ENCODE results near the gene CKB. TPM values are rescaled to one million over a fixed set of nuclear protein-coding genes. Genes with fewer than 3 reads are reported as not detected.

Gene CKB
- total RNA-seq, 1 donor from 2014 or later, result 64.7 TPM

GRCh38 chr14:103537175-103537990 lies 14.8 kb upstream of the CKB start:
- Histone ChIP-seq H3K4me1 (ENCODE audit: control insufficient read depth in 3 of 3, insufficient read depth in 3 of 3, low read length in 3 of 3) (peaks cover 36 to 46% (median 42%) of the 10 kb centered on the region in 3 donors), H3K9ac (ENCODE audit: low read depth in 1 of 3, low read length in 3 of 3) (peak overlapping the region in 1 of 3 donors; percentile 33), H3K36me3 (ENCODE audit: control insufficient read depth in 3 of 3, insufficient read depth in 3 of 3, low read length in 3 of 3) (peaks cover 4 to 11% (median 8%) of the 10 kb centered on the region in 3 donors), H3K27me3 (ENCODE audit: control insufficient read depth in 3 of 3, insufficient read depth in 3 of 3, low read length in 3 of 3) (no peaks in the 10 kb centered on the region), H3K4me3 (ENCODE audit: low read length in 3 of 3) (no peak overlapping the region), H3K9me3 (ENCODE audit: control insufficient read depth in 3 of 3, low read length in 3 of 3) (no peaks in the 10 kb centered on the region), H3K27ac (ENCODE audit: low read depth, low read length) (peak overlapping the region; percentile 84)

GRCh38 chr14:103536693-103537092 lies 14.1 kb upstream of the CKB start:
- Histone ChIP-seq H3K4me1 (ENCODE audit: control insufficient read depth in 3 of 3, insufficient read depth in 3 of 3, low read length in 3 of 3) (peaks cover 29 to 39% (median 35%) of the 10 kb centered on the region in 3 donors), H3K36me3 (ENCODE audit: control insufficient read depth in 3 of 3, insufficient read depth in 3 of 3, low read length in 3 of 3) (peaks cover 4 to 16% (median 11%) of the 10 kb centered on the region in 3 donors), H3K9ac (ENCODE audit: low read depth in 1 of 3, low read length in 3 of 3) (no peak overlapping the region), H3K9me3 (ENCODE audit: control insufficient read depth in 3 of 3, low read length in 3 of 3) (no peaks in the 10 kb centered on the region), H3K27ac (ENCODE audit: low read depth, low read length) (no peak overlapping the region), H3K27me3 (ENCODE audit: control insufficient read depth in 3 of 3, insufficient read depth in 3 of 3, low read length in 3 of 3) (no peaks in the 10 kb centered on the region), H3K4me3 (ENCODE audit: low read length in 3 of 3) (no peak overlapping the region)

GRCh38 chr14:103535891-103536565 lies 13.4 kb upstream of the CKB start:
- H3K9me3 ChIP-seq (ENCODE audit: control insufficient read depth in 3 of 3, low read length in 3 of 3), result no peaks in the 10 kb centered on the region
- peak overlapping the region in 1 of 3 donors; percentile 8 for H3K9ac ChIP-seq (ENCODE audit: low read depth in 1 of 3, low read length in 3 of 3)
- H3K4me1 ChIP-seq (ENCODE audit: control insufficient read depth in 3 of 3, insufficient read depth in 3 of 3, low read length in 3 of 3), result peaks cover 24 to 38% (median 34%) of the 10 kb centered on the region in 3 donors
- H3K27ac ChIP-seq (ENCODE audit: low read depth, low read length), result no peak overlapping the region
- H3K4me3 ChIP-seq (ENCODE audit: low read length in 3 of 3), result no peak overlapping the region
- H3K27me3 ChIP-seq (ENCODE audit: control insufficient read depth in 3 of 3, insufficient read depth in 3 of 3, low read length in 3 of 3), result no peaks in the 10 kb centered on the region
- H3K36me3 ChIP-seq (ENCODE audit: control insufficient read depth in 3 of 3, insufficient read depth in 3 of 3, low read length in 3 of 3), result peaks cover 5 to 17% (median 12%) of the 10 kb centered on the region in 3 donors

- Histone ChIP-seq H3K4me1 (ENCODE audit: control insufficient read depth in 3 of 3, insufficient read depth in 3 of 3, low read length in 3 of 3) (peaks cover 23 to 38% (median 31%) of the 10 kb centered on the region in 3 donors), H3K36me3 (ENCODE audit: control insufficient read depth in 3 of 3, insufficient read depth in 3 of 3, low read length in 3 of 3) (peaks cover 5 to 24% (median 18%) of the 10 kb centered on the region in 3 donors), H3K9me3 (ENCODE audit: control insufficient read depth in 3 of 3, low read length in 3 of 3) (no peaks in the 10 kb centered on the region), H3K27ac (ENCODE audit: low read depth, low read length) (no peak overlapping the region), H3K9ac (ENCODE audit: low read depth in 1 of 3, low read length in 3 of 3) (peak overlapping the region in 1 of 3 donors; percentile 8), H3K27me3 (ENCODE audit: control insufficient read depth in 3 of 3, insufficient read depth in 3 of 3, low read length in 3 of 3) (no peaks in the 10 kb centered on the region), H3K4me3 (ENCODE audit: low read length in 3 of 3) (no peak overlapping the region)
Measured at GRCh38 chr14:103535081-103535890, 12.7 kb upstream of the CKB start.

- H3K4me1 ChIP-seq (ENCODE audit: control insufficient read depth in 3 of 3, insufficient read depth in 3 of 3, low read length in 3 of 3), result peaks cover 27 to 40% (median 36%) of the 10 kb centered on the region in 3 donors
- H3K27ac ChIP-seq (ENCODE audit: low read depth, low read length), result no peak overlapping the region
- H3K27me3 ChIP-seq (ENCODE audit: control insufficient read depth in 3 of 3, insufficient read depth in 3 of 3, low read length in 3 of 3), result no peaks in the 10 kb centered on the region
- peaks cover 5 to 27% (median 18%) of the 10 kb centered on the region in 3 donors for H3K36me3 ChIP-seq (ENCODE audit: control insufficient read depth in 3 of 3, insufficient read depth in 3 of 3, low read length in 3 of 3)
- H3K4me3 ChIP-seq (ENCODE audit: low read length in 3 of 3), result no peak overlapping the region
- H3K9ac ChIP-seq (ENCODE audit: low read depth in 1 of 3, low read length in 3 of 3), result no peak overlapping the region
- no peaks in the 10 kb centered on the region for H3K9me3 ChIP-seq (ENCODE audit: control insufficient read depth in 3 of 3, low read length in 3 of 3)
Measured at GRCh38 chr14:103534576-103535061, 12.0 kb upstream of the CKB start.

GRCh38 chr14:103533999-103534575 lies 11.5 kb upstream of the CKB start:
- Histone ChIP-seq H3K4me1 (ENCODE audit: control insufficient read depth in 3 of 3, insufficient read depth in 3 of 3, low read length in 3 of 3) (peaks cover 28 to 40% (median 33%) of the 10 kb centered on the region in 3 donors), H3K27ac (ENCODE audit: low read depth, low read length) (no peak overlapping the region)

GRCh38 chr14:103533137-103533998 lies 10.7 kb upstream of the CKB start:
- no peak overlapping the region for H3K9ac ChIP-seq (ENCODE audit: low read depth in 1 of 3, low read length in 3 of 3)
- no peak overlapping the region for H3K27ac ChIP-seq (ENCODE audit: low read depth, low read length)
- H3K36me3 ChIP-seq (ENCODE audit: control insufficient read depth in 3 of 3, insufficient read depth in 3 of 3, low read length in 3 of 3), result peaks cover 5 to 27% (median 18%) of the 10 kb centered on the region in 3 donors
- no peaks in the 10 kb centered on the region for H3K27me3 ChIP-seq (ENCODE audit: control insufficient read depth in 3 of 3, insufficient read depth in 3 of 3, low read length in 3 of 3)
- no peaks in the 10 kb centered on the region for H3K9me3 ChIP-seq (ENCODE audit: control insufficient read depth in 3 of 3, low read length in 3 of 3)
- no peak overlapping the region for H3K4me3 ChIP-seq (ENCODE audit: low read length in 3 of 3)
- H3K4me1 ChIP-seq (ENCODE audit: control insufficient read depth in 3 of 3, insufficient read depth in 3 of 3, low read length in 3 of 3), result peaks cover 26 to 37% (median 28%) of the 10 kb centered on the region in 3 donors

More at GRCh38 chr14:103533999-103534575, 11.5 kb upstream of the CKB start:
- H3K9ac ChIP-seq (ENCODE audit: low read depth in 1 of 3, low read length in 3 of 3), result no peak overlapping the region
- H3K9me3 ChIP-seq (ENCODE audit: control insufficient read depth in 3 of 3, low read length in 3 of 3), result no peaks in the 10 kb centered on the region
- H3K27me3 ChIP-seq (ENCODE audit: control insufficient read depth in 3 of 3, insufficient read depth in 3 of 3, low read length in 3 of 3), result no peaks in the 10 kb centered on the region
- peaks cover 5 to 27% (median 18%) of the 10 kb centered on the region in 3 donors for H3K36me3 ChIP-seq (ENCODE audit: control insufficient read depth in 3 of 3, insufficient read depth in 3 of 3, low read length in 3 of 3)
- no peak overlapping the region for H3K4me3 ChIP-seq (ENCODE audit: low read length in 3 of 3)

- Histone ChIP-seq H3K27me3 (ENCODE audit: control insufficient read depth in 3 of 3, insufficient read depth in 3 of 3, low read length in 3 of 3) (no peaks in the 10 kb centered on the region), H3K36me3 (ENCODE audit: control insufficient read depth in 3 of 3, insufficient read depth in 3 of 3, low read length in 3 of 3) (peaks cover 5 to 27% (median 18%) of the 10 kb centered on the region in 3 donors), H3K4me3 (ENCODE audit: low read length in 3 of 3) (no peak overlapping the region), H3K9me3 (ENCODE audit: control insufficient read depth in 3 of 3, low read length in 3 of 3) (no peaks in the 10 kb centered on the region), H3K4me1 (ENCODE audit: control insufficient read depth in 3 of 3, insufficient read depth in 3 of 3, low read length in 3 of 3) (peaks cover 29 to 39% (median 31%) of the 10 kb centered on the region in 3 donors), H3K9ac (ENCODE audit: low read depth in 1 of 3, low read length in 3 of 3) (no peak overlapping the region), H3K27ac (ENCODE audit: low read depth, low read length) (no peak overlapping the region)
Measured at GRCh38 chr14:103532216-103533136, 9.8 kb upstream of the CKB start.
